ENCODE data around the gene RPA1. TPM values are rescaled to one million over a fixed set of nuclear protein-coding genes. Genes with fewer than 3 reads are reported as not detected.

RPA1 gene
- total and polyA plus RNA-seq, 2 of the 4 experiments (the other 2 are of a cell fraction) = 38.4 to 48.2 TPM

- no peak overlapping the region for H3K18ac ChIP-seq (ENCODE audit: low read depth, low read length)
- no peak overlapping the region for H2BK20ac ChIP-seq (ENCODE audit: low read depth, low read length)
- no peak overlapping the region for H4K8ac ChIP-seq (ENCODE audit: low read depth in 2 of 2, low read length in 2 of 2)
- no peaks in the 10 kb centered on the region for H3K79me1 ChIP-seq (ENCODE audit: low read depth in 1 of 2, low read length in 2 of 2)
- no peak overlapping the region for H4K5ac ChIP-seq (ENCODE audit: low read depth, low read length)
- H3K9ac ChIP-seq (ENCODE audit: low read depth, low read length) = no peak overlapping the region
- H3K27ac ChIP-seq (ENCODE audit: insufficient read depth, low read length) = no peak overlapping the region
- H2AK5ac ChIP-seq (ENCODE audit: low read depth, low read length) = no peak overlapping the region
- no peak overlapping the region for H3K4me3 ChIP-seq (ENCODE audit: insufficient read depth, low read depth, low read length)
- H3K23ac ChIP-seq (ENCODE audit: low read depth, low read length) = no peak overlapping the region
- no peaks in the 10 kb centered on the region for H4K20me1 ChIP-seq (ENCODE audit: insufficient read depth, low read length)
- dilution Hi-C loops (cut with HindIII; ENCODE audit: low sequenced_read_pairs, unreplicated experiment) (no loop called here), in situ Hi-C loops (cut with MboI; ENCODE audit: low sequenced_read_pairs) (no loop called here), intact Hi-C loops (cut with micrococcal nuclease) (no loop called here)
- H3K4me2 ChIP-seq (ENCODE audit: low read depth, low read length) = no peak overlapping the region
- H2AK9ac ChIP-seq (replicated peaks; ENCODE audit: low read depth, low read length, poor library complexity) = no peak overlapping the region
- no peaks in the 10 kb centered on the region for H3K36me3 ChIP-seq (ENCODE audit: control insufficient read depth, insufficient read depth, low read length)
- TF ChIP-seq POLR2A (IDR thresholded peaks at IDR 0.05; ENCODE audit: low read depth, low read length) (no peak), MAFK (IDR thresholded peaks at IDR 0.05; ENCODE audit: low read depth, low read length) (no peak), RFX5 (IDR thresholded peaks at IDR 0.05; ENCODE audit: low read depth, low read length) (no peak), CHD1 (IDR thresholded peaks at IDR 0.05; ENCODE audit: low read depth, low read length) (no peak), NFE2L2 (IDR thresholded peaks at IDR 0.05; ENCODE audit: low read depth, low read length) (no peak), SMC3 (IDR thresholded peaks at IDR 0.05; ENCODE audit: low read depth, low read length) (no peak), MAZ (IDR thresholded peaks at IDR 0.05; ENCODE audit: borderline replicate concordance, low read depth, low read length) (no peak), CEBPB (IDR thresholded peaks at IDR 0.05; ENCODE audit: low read depth, low read length) (no peak), RAD21 (IDR thresholded peaks at IDR 0.05; ENCODE audit: low read length) (no peak), FOS (IDR thresholded peaks at IDR 0.05; ENCODE audit: low read depth, low read length) (no peak), CTCF (conservative IDR thresholded peaks at IDR 0.05; ENCODE audit: low read depth, low read length) (no peak)
- TF ChIP-seq, protein P1, sequence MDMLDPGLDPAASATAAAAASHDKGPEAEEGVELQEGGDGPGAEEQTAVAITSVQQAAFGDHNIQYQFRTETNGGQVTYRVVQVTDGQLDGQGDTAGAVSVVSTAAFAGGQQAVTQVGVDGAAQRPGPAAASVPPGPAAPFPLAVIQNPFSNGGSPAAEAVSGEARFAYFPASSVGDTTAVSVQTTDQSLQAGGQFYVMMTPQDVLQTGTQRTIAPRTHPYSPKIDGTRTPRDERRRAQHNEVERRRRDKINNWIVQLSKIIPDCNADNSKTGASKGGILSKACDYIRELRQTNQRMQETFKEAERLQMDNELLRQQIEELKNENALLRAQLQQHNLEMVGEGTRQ (IDR thresholded peaks at IDR 0.05; ENCODE audit: low read depth, low read length) = no peak
- no peak overlapping the region for H2BK5ac ChIP-seq (ENCODE audit: low read depth, low read length, poor library complexity, severe bottlenecking)
- H3K9me3 ChIP-seq (ENCODE audit: control insufficient read depth, insufficient read depth, low read length) = no peaks in the 10 kb centered on the region
- DNase-seq (no peak), ATAC-seq (ENCODE audit: low read depth) (no peak)
- H4K91ac ChIP-seq (ENCODE audit: insufficient read depth, low read depth, low read length) = no peak overlapping the region
- no peak overlapping the region for H3K56ac ChIP-seq (ENCODE audit: extremely low read depth, insufficient read depth, low read length)
- H3K9me1 ChIP-seq (ENCODE audit: insufficient read depth, low read length) = 0 out of 2 replicates have a peak, but pooled peaks cover 4% of the 10 kb centered on the region
- ChIA-PET CTCF (no interaction called here), POLR2A (ENCODE audit: unreplicated experiment) (no interaction called here)
- no peak overlapping the region for H2AFZ ChIP-seq (replicated peaks; ENCODE audit: low read length, poor library complexity)
- H3K4me1 ChIP-seq (ENCODE audit: control insufficient read depth, insufficient read depth, low read length) = no peaks in the 10 kb centered on the region
- H2BK15ac ChIP-seq (ENCODE audit: low read depth, low read length) = no peak overlapping the region
- no peak overlapping the region for H3K14ac ChIP-seq (replicated peaks; ENCODE audit: low read depth, low read length)
- no peak overlapping the region for H3K4ac ChIP-seq (ENCODE audit: low read depth, low read length)
- peaks cover 15% of the 10 kb centered on the region for H3K27me3 ChIP-seq (ENCODE audit: control insufficient read depth, insufficient read depth, low read length)
- WGBS, 2 experiments (ENCODE audit: extremely low coverage in 2 of 2, insufficient read length in 1 of 2) = no CpG with 5 or more reads among the region's 14 CpGs
- BruUV-seq (replicated peaks) = no TSS peak
- H2BK120ac ChIP-seq (ENCODE audit: low read depth, low read length) = no peak overlapping the region
Observed at GRCh38 chr17:1948517-1948825, 118.7 kb downstream of the RPA1 start.

All from IMR-90 (cell line).